Karpas-422 (cell line): Measurements from ENCODE around the gene DENND5B. TPM values are rescaled to one million over a fixed set of nuclear protein-coding genes. Genes with fewer than 3 reads are reported as not detected.
"Not testable (repeated sequence)": the region's sequence is repeated elsewhere in the genome, so short reads cannot be mapped to it uniquely, and the experiment has no call there.

Source experiments
- DNase-seq: peaks from one replicate; pipeline ENCODE4 v3.0.0-alpha.2; 2015
- H2AFZ ChIP-seq: fragments of 200-600 bp; sonication (generic); 2 replicates; pipeline ENCODE4 v1.6.1; 2014; ENCODE audit warnings: antibody characterized with exemption, low read length, mixed read lengths
- H3K27ac ChIP-seq: fragments of 200-600 bp; sonication (generic); 2 replicates; pipeline ENCODE4 v1.5.1; 2014; ENCODE audit warnings: mild to moderate bottlenecking, low read length, moderate library complexity
- H3K27me3 ChIP-seq: fragments of 200-600 bp; sonication (generic); 2 replicates; pipeline ENCODE4 v1.6.1; 2014; ENCODE audit warnings: low read length, mixed read lengths
- H3K36me3 ChIP-seq: fragments of 200-600 bp; sonication (generic); 2 replicates; pipeline ENCODE4 v1.6.1; 2014; ENCODE audit warnings: low read length, mixed read lengths; ENCODE audit not compliant: insufficient read depth
- H3K4me1 ChIP-seq: fragments of 200-600 bp; sonication (generic); 2 replicates; pipeline ENCODE4 v1.6.1; 2014; ENCODE audit warnings: mild to moderate bottlenecking, low read length, mixed read lengths
- H3K4me2 ChIP-seq: fragments of 200-600 bp; sonication (generic); 2 replicates; pipeline ENCODE4 v1.6.1; 2014; ENCODE audit warnings: low read length, low read depth, mild to moderate bottlenecking; ENCODE audit not compliant: poor library complexity, severe bottlenecking
- H3K4me3 ChIP-seq: fragments of 200-600 bp; sonication (generic); 2 replicates; pipeline ENCODE4 v1.5.1; 2014; ENCODE audit warnings: mild to moderate bottlenecking, antibody characterized with exemption, low read length, mixed read lengths
- H3K79me2 ChIP-seq: fragments of 200-600 bp; sonication (generic); 2 replicates; pipeline ENCODE4 v1.6.1; 2014; ENCODE audit warnings: mild to moderate bottlenecking, low read length, mixed read lengths
- H3K9ac ChIP-seq: fragments of 200-600 bp; sonication (generic); 2 replicates; pipeline ENCODE4 v1.6.0; 2014; ENCODE audit warnings: low read length
- H3K9me2 ChIP-seq: fragments of 200-600 bp; sonication (generic), shearing (Covaris generic); replicated peaks from 2 replicates; pipeline ENCODE4 v1.6.0; 2014; ENCODE audit warnings: mild to moderate bottlenecking, low read length, moderate library complexity; ENCODE audit not compliant: insufficient read depth
- H3K9me3 ChIP-seq: fragments of 300-700, 200-600 bp; sonication (generic); 2 replicates; pipeline ENCODE4 v1.6.1; 2014; ENCODE audit warnings: low read length, mixed read lengths
- H4K20me1 ChIP-seq: fragments of 200-600 bp; sonication (generic); 2 replicates; pipeline ENCODE4 v1.6.1; 2014; ENCODE audit warnings: mild to moderate bottlenecking, antibody characterized with exemption, low read length, low read depth; ENCODE audit not compliant: insufficient read depth
- total RNA-seq: library from RNA; depleted of rRNA; stranded (reverse); fragments of >200 nt; shearing (Covaris generic); gene quantifications from 2 replicates; pipeline ENCODE4 v1.2.3, GENCODE V29; 2014; ENCODE audit warnings: low replicate concordance

Gene DENND5B
- total RNA-seq, 1 experiment from 2014 or later: 5.5 TPM

DNA sequence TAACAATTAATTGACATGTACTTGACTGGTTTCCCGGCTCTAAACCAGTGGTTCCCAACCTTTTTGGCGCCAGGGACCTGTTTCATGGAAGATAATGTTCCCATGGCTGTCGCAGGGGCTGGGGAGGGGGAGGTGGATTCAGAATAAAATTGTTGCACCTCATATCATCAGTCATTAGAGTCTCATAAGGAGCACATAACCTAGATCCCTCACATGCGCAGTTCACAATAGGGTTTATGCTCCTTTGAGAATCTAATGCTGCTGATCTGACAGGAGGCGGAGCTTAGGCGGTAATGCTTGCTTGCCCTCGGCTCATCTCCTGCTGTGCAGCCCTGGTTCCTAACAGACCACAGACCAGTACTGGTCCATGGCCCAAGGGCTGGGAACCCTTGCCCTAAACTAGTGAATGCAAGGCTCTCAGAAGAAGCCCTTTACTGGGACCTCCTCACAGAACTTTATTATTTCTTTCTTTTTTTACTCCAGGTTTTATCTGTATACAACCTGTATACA lies 178.6 kb downstream of the DENND5B start:
- H3K9me2 ChIP-seq: no peaks in the 10 kb centered on the region
- H3K27ac ChIP-seq: no peak overlapping the region
- no peak overlapping the region for H2AFZ ChIP-seq
- peaks cover 5% of the 10 kb centered on the region for H3K4me1 ChIP-seq
- no peak overlapping the region for H3K4me3 ChIP-seq
- H3K9me3 ChIP-seq: no peaks in the 10 kb centered on the region
- DNase-seq: no peak
- no peaks in the 10 kb centered on the region for H3K36me3 ChIP-seq
- no peaks in the 10 kb centered on the region for H3K79me2 ChIP-seq
- H4K20me1 ChIP-seq: no peaks in the 10 kb centered on the region
- H3K4me2 ChIP-seq: no peak overlapping the region
- no peaks in the 10 kb centered on the region for H3K27me3 ChIP-seq
- no peak overlapping the region for H3K9ac ChIP-seq

DNA sequence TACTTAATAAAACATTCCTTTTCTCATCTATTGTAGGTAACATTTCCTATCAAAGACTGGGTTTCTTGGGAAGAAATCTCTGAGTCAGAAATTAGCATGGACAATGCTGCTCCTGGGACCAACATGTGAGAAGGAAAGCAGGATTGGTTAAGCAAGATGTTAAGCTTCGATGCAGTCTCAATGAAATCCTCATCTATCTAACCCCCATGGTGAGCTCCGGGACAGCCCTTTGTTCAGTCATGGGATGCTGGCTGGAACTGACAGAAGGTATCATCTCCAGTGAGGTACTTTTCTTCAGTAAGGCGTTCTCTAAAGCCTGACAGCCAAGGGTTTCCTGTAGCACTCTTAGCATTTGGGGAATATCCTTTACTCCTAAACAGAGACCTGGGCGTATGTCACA lies 182.2 kb downstream of the DENND5B start:
- Histone ChIP-seq H4K20me1 (no peaks in the 10 kb centered on the region), H3K4me2 (no peak overlapping the region)
- no peak for DNase-seq

GRCh38 chr12:31407562-31407961 lies 183.4 kb downstream of the DENND5B start:
- no peak overlapping the region for H3K9ac ChIP-seq
- H3K36me3 ChIP-seq: no peaks in the 10 kb centered on the region
- H3K4me2 ChIP-seq: no peak overlapping the region
- no peaks in the 10 kb centered on the region for H3K79me2 ChIP-seq
- no peak overlapping the region for H3K27ac ChIP-seq
- no peak overlapping the region for H3K4me3 ChIP-seq
- H3K9me3 ChIP-seq: no peaks in the 10 kb centered on the region
- H3K4me1 ChIP-seq: peaks cover 29% of the 10 kb centered on the region
- H4K20me1 ChIP-seq: no peaks in the 10 kb centered on the region
- no peak for DNase-seq
- no peaks in the 10 kb centered on the region for H3K9me2 ChIP-seq
- H2AFZ ChIP-seq: no peak overlapping the region
- H3K27me3 ChIP-seq: no peaks in the 10 kb centered on the region

More for the DNA sequence above, 182.2 kb downstream of the DENND5B start:
- H3K9ac ChIP-seq: no peak overlapping the region
- no peaks in the 10 kb centered on the region for H3K79me2 ChIP-seq
- H3K4me3 ChIP-seq: no peak overlapping the region
- H3K9me3 ChIP-seq: no peaks in the 10 kb centered on the region
- no peaks in the 10 kb centered on the region for H3K27me3 ChIP-seq
- H2AFZ ChIP-seq: no peak overlapping the region
- H3K36me3 ChIP-seq: no peaks in the 10 kb centered on the region
- H3K4me1 ChIP-seq: peaks cover 29% of the 10 kb centered on the region
- no peak overlapping the region for H3K27ac ChIP-seq
- no peaks in the 10 kb centered on the region for H3K9me2 ChIP-seq

DNA sequence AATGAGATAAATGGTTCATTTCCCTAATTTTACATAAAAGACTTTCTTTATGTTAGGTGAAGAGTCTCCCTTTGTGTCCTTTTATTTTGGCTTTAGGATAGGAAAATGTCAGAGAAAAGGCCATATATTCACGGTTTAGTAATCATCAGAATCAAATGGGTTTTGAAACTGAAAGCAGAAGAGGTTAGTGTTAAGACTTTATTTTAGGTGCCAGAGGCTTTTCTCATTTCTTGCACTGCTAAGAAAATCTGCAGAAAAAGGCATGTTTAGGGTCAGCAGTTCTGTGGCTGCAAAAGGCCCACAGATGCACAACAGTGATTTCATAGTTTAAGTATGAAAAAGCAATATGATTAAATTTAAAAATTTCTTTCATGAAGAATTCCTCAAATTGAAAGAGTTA lies 184.6 kb downstream of the DENND5B start:
- Histone ChIP-seq H3K4me3 (peak overlapping the region; percentile 11; the same call in 1 of the 2 replicates), H4K20me1 (no peaks in the 10 kb centered on the region), H3K36me3 (no peaks in the 10 kb centered on the region), H3K9ac (no peak overlapping the region), H3K9me2 (no peaks in the 10 kb centered on the region), H2AFZ (no peak overlapping the region), H3K79me2 (no peaks in the 10 kb centered on the region), H3K9me3 (no peaks in the 10 kb centered on the region), H3K27me3 (no peaks in the 10 kb centered on the region), H3K4me1 (peaks cover 29% of the 10 kb centered on the region), H3K4me2 (peak overlapping the region; percentile 67), H3K27ac (peak overlapping the region; percentile 77)
- peak; percentile 91 for DNase-seq

- Histone ChIP-seq H3K4me3 (no peak overlapping the region), H3K27me3 (no peaks in the 10 kb centered on the region), H3K79me2 (no peaks in the 10 kb centered on the region), H3K9ac (no peak overlapping the region), H3K27ac (no peak overlapping the region), H3K9me3 (no peaks in the 10 kb centered on the region), H4K20me1 (no peaks in the 10 kb centered on the region), H2AFZ (no peak overlapping the region), H3K4me2 (no peak overlapping the region), H3K36me3 (no peaks in the 10 kb centered on the region), H3K9me2 (no peaks in the 10 kb centered on the region), H3K4me1 (peaks cover 29% of the 10 kb centered on the region)
- DNase-seq: peak; percentile 47
These were observed 185.9 kb downstream of the DENND5B start for GRCh38 chr12:31405021-31405420.

DNA sequence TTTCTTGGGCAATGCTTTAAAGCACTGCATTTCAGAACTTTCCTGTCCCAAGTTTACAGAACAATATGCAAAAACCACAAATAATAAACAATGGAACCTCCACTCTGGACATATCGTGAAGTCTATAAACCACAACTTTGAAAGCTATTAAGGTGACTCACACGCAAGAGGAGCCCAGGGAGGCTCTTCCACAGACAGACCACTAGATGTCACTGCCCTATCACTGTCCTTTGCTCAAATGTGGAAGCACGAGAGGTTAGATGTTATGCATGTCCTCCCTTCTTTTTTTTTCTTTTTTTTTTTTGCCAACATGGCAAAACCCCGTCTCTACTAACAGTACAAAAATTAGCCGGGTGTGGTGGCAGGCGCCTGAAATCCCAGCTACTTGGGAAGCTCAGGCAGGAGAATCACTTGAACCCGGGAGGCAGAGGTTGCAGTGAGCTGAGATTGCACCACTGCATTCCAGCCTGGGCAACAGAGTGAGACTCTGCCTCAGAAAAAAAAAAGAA lies 187.8 kb downstream of the DENND5B start:
- not testable (repeated sequence) for H4K20me1 ChIP-seq, H3K79me2 ChIP-seq, H3K27ac ChIP-seq, H3K9ac ChIP-seq, H2AFZ ChIP-seq, H3K27me3 ChIP-seq, H3K4me2 ChIP-seq, H3K9me2 ChIP-seq, H3K36me3 ChIP-seq, H3K4me3 ChIP-seq, H3K9me3 ChIP-seq
- H3K4me1 ChIP-seq: peaks cover 29% of the 10 kb centered on the region
- DNase-seq: peak; percentile 93

GRCh38 chr12:31393004-31393550 lies 197.9 kb downstream of the DENND5B start:
- Histone ChIP-seq H3K27ac (no peak overlapping the region), H3K9me2 (no peaks in the 10 kb centered on the region), H3K79me2 (no peaks in the 10 kb centered on the region), H3K4me1 (no peaks in the 10 kb centered on the region), H3K9me3 (no peaks in the 10 kb centered on the region), H4K20me1 (no peaks in the 10 kb centered on the region), H3K36me3 (no peaks in the 10 kb centered on the region), H3K4me2 (no peak overlapping the region), H3K4me3 (no peak overlapping the region), H3K9ac (no peak overlapping the region), H2AFZ (peak overlapping the region; percentile 60; the same call in 1 of the 2 replicates), H3K27me3 (no peaks in the 10 kb centered on the region)
- DNase-seq: no peak

- Histone ChIP-seq H3K27me3 (no peaks in the 10 kb centered on the region), H3K4me3 (no peak overlapping the region), H3K27ac (no peak overlapping the region), H3K9me3 (no peaks in the 10 kb centered on the region), H3K4me2 (no peak overlapping the region), H3K79me2 (no peaks in the 10 kb centered on the region), H2AFZ (no peak overlapping the region), H3K9ac (no peak overlapping the region), H3K4me1 (no peaks in the 10 kb centered on the region), H3K9me2 (no peaks in the 10 kb centered on the region), H3K36me3 (no peaks in the 10 kb centered on the region), H4K20me1 (no peaks in the 10 kb centered on the region)
- DNase-seq: no peak
These were observed 199.9 kb downstream of the DENND5B start for GRCh38 chr12:31390991-31391390.
